IPS-20b (cell line): Measurements from ENCODE around the gene TUBA4A.
A peak's percentile ranks its signal among the peaks of the same experiment; 100 is the strongest.

Source experiments
- H3K27ac ChIP-seq: one replicate; pipeline ENCODE4 v1.5.1; 2013; ENCODE audit warnings: low read length
- H3K27me3 ChIP-seq: 2 replicates; pipeline ENCODE4 v1.6.1; 2013; ENCODE audit warnings: mild to moderate bottlenecking, low read length, inconsistent platforms; ENCODE audit not compliant: insufficient read depth
- H3K36me3 ChIP-seq: 2 replicates; pipeline ENCODE4 v1.6.1; 2013; ENCODE audit warnings: low read depth, mild to moderate bottlenecking, inconsistent platforms, low read length, moderate library complexity; ENCODE audit not compliant: insufficient read depth
- H3K4me1 ChIP-seq: 2 replicates; pipeline ENCODE4 v1.6.1; 2013; ENCODE audit warnings: mild to moderate bottlenecking, control low read depth, inconsistent platforms, low read length, moderate library complexity; ENCODE audit not compliant: insufficient read depth
- H3K4me3 ChIP-seq: 2 replicates; pipeline ENCODE4 v1.5.1; 2013; ENCODE audit warnings: mild to moderate bottlenecking, low read length, inconsistent platforms
- H3K9ac ChIP-seq: 2 replicates; pipeline ENCODE4 v1.6.1; 2013; ENCODE audit warnings: low read depth, mild to moderate bottlenecking, inconsistent platforms, low read length, moderate library complexity
- H3K9me3 ChIP-seq: 2 replicates; pipeline ENCODE4 v1.6.1; 2013; ENCODE audit warnings: mild to moderate bottlenecking, low read depth, low read length, inconsistent platforms; ENCODE audit not compliant: insufficient read depth

Gene TUBA4A

DNA sequence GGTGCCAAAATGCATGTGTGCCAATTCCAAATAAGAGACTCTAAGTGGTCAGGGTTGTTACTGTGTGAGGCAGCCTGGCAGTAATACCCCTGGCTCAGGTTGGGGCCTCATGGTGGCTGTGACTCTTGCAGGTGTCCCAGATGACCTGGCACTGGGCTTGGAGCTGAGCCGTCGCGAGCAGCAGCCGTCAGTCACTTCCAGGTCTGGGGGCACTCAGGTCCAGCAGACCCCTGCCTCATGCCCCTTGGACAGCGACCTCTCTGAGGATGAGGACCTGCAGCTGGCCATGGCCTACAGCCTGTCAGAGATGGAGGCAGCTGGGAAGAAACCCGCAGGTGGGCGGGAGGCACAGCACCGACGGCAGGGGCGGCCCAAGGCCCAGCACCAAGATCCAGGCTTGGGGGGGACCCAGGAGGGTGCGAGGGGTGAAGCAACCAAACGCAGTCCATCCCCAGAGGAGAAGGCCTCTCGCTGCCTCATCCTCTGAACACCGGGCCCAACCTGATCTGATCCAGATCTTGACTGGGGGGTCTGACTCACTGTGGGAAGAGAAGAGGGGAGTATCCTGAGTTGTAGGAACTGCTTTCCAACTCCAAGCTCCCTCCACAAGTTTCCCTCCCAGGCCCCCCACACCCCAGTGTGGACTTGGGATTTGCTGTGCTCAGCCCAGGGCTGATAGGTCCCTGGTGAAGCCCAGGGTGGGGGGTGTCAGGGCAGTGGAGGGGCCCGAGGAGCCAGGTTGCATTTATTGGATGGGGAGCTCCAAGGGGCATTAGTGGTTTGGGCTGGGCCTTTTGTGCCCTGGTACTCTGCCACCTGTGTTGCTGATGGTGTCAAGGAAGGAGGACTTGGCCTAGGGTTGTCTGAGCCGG, 31.0 kb upstream of the TUBA4A start:
- peaks cover 4% of the 10 kb centered on the region for H3K4me1 ChIP-seq
- H3K4me3 ChIP-seq, result no peak overlapping the region
- no peak overlapping the region for H3K9ac ChIP-seq
- no peaks in the 10 kb centered on the region for H3K9me3 ChIP-seq
- no peak overlapping the region for H3K27ac ChIP-seq
- H3K36me3 ChIP-seq, result peaks cover 14% of the 10 kb centered on the region; the same call in 1 of the 2 replicates
- H3K27me3 ChIP-seq, result no peaks in the 10 kb centered on the region

DNA sequence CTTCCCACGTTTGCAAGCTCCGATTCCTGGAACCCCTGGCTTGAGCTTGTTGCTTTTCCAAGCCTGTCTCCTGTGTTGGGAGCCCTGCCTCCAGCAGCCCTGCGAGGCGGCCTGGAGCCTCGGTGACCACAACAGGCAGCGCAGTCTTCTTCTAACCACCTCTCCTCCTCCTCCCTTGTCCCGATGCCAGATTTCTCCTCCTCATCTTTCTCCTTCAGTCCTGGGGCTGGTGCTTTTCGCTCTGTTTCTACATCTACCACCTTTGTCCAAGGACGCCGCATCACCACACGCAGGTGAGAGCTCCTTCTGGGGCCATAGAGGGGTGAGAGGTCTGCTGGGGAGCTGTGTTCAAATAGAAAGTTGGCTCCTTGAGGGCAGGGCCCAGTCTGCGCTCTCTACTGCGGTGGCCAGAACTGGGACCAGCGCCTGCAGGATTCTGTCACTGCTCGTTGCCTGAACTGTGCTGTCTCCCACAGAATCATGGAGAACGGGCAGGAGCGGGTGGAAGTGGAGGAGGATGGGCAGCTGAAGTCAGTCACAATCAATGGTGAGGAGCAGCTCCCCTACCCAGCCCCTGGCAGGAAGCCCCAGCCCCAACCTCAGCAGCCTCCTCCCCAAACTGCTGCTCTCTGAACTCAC, 29.3 kb upstream of the TUBA4A start:
- peaks cover 12% of the 10 kb centered on the region for H3K4me1 ChIP-seq
- peaks cover 14% of the 10 kb centered on the region; the same call in 1 of the 2 replicates for H3K36me3 ChIP-seq
- H3K27me3 ChIP-seq, result peaks cover 7% of the 10 kb centered on the region; the same call in 1 of the 2 replicates
- H3K9ac ChIP-seq, result no peak overlapping the region
- no peak overlapping the region for H3K4me3 ChIP-seq
- no peaks in the 10 kb centered on the region for H3K9me3 ChIP-seq
- H3K27ac ChIP-seq, result no peak overlapping the region

DNA sequence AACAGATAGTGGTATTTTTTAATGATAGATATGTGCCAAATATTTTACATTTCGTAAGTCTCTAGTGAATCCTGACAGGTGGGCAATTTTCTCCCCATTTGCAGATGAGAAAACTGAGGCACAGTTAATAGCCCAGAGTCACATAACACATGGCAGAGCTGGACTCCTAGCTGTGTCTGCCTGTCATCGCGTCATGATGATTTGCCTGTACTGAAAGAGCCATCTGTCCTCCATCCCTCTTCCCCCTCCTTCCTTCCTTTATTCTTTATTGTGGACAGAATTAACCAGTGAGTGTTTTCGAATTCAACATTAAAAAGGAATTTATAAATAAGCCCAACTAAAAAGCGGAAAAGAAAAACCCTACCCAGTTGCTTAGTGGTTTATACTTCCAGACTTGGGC, 28.7 kb upstream of the TUBA4A start:
- H3K27me3 ChIP-seq, result peaks cover 9% of the 10 kb centered on the region; the same call in 1 of the 2 replicates
- H3K4me3 ChIP-seq, result no peak overlapping the region
- H3K36me3 ChIP-seq, result peaks cover 14% of the 10 kb centered on the region; the same call in 1 of the 2 replicates
- H3K9ac ChIP-seq, result no peak overlapping the region
- H3K9me3 ChIP-seq, result no peaks in the 10 kb centered on the region
- no peak overlapping the region for H3K27ac ChIP-seq
- peaks cover 15% of the 10 kb centered on the region for H3K4me1 ChIP-seq

DNA sequence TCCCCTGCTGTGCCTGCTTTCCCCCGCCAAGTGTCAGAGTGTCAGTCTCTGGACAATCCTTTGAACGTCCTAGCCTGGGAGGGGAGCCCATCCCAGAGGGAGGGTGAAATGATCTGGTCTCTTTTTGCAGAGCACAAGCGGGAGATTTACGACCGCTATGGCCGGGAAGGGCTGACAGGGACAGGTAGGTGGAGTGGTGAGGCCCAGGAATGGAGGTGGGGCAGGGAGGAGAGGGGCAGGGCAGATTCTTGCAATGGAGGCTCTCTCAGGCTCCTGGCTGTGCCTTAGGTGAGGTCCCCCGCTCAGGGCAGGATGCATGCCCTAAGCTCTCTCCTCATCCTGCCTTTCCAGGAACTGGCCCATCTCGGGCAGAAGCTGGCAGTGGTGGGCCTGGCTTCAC, 27.9 kb upstream of the TUBA4A start:
- Histone ChIP-seq H3K4me1 (peaks cover 19% of the 10 kb centered on the region), H3K9me3 (no peaks in the 10 kb centered on the region), H3K9ac (no peak overlapping the region), H3K36me3 (peaks cover 14% of the 10 kb centered on the region; the same call in 1 of the 2 replicates), H3K4me3 (no peak overlapping the region), H3K27me3 (peaks cover 9% of the 10 kb centered on the region; the same call in 1 of the 2 replicates), H3K27ac (no peak overlapping the region)

DNA sequence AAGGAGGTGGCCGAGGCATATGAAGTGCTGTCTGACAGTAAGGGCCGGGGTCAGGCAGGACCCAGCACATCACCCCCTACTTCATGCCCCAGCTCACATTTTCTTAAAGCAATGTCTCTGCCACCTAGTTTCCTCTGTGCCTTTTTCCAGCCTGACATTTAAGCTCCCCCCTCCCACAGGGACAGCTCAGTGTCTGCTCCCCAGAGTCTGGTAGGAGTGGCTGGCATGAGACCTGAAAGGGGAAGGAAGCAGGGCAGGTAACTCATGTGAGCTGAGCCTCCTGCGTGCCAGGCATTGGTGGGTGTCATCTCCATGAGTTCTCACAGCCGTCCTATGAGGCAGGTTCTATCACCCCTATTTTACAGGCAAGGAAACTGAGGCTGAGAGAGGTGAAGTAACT, 26.9 kb upstream of the TUBA4A start:
- Histone ChIP-seq H3K4me1 (peaks cover 19% of the 10 kb centered on the region), H3K9me3 (no peaks in the 10 kb centered on the region), H3K9ac (no peak overlapping the region), H3K27me3 (peaks cover 9% of the 10 kb centered on the region; the same call in 1 of the 2 replicates), H3K36me3 (peaks cover 14% of the 10 kb centered on the region; the same call in 1 of the 2 replicates), H3K4me3 (no peak overlapping the region), H3K27ac (no peak overlapping the region)

DNA sequence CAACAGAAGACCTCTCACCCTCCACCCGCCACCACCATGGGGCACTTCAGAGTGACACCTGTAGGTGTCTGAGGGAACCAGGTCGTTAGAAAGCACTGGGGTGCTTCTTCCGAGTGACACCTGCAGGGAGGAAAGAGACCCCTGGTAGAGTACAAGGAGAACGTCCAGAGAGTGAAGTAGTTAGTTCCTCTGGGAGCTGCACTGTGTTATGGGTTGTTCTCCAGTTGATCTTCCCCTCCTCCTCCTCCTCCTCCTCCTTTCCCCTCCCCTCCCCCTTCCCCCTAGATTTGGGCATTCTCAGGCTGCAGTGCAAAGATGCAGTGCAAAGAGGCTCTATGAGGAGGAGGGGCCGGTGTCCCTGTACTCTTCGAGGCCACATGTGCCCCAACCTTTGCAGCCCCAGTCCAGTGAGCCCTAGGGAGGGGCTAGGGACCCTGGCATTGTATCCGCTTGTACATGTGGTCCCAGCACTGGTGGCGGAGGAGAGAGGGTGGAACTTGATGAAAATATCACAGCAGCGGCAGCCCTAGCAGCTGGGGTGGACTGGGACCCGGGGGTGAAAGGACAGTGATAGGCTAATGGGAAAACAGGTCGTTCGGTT, 26.3 kb upstream of the TUBA4A start:
- no peak overlapping the region for H3K27ac ChIP-seq
- peak overlapping the region; percentile 80 for H3K4me3 ChIP-seq
- H3K4me1 ChIP-seq, result peaks cover 19% of the 10 kb centered on the region
- H3K36me3 ChIP-seq, result peaks cover 14% of the 10 kb centered on the region; the same call in 1 of the 2 replicates
- no peaks in the 10 kb centered on the region for H3K9me3 ChIP-seq
- peaks cover 9% of the 10 kb centered on the region; the same call in 1 of the 2 replicates for H3K27me3 ChIP-seq
- peak overlapping the region; percentile 52; the same call in 1 of the 2 replicates for H3K9ac ChIP-seq

DNA sequence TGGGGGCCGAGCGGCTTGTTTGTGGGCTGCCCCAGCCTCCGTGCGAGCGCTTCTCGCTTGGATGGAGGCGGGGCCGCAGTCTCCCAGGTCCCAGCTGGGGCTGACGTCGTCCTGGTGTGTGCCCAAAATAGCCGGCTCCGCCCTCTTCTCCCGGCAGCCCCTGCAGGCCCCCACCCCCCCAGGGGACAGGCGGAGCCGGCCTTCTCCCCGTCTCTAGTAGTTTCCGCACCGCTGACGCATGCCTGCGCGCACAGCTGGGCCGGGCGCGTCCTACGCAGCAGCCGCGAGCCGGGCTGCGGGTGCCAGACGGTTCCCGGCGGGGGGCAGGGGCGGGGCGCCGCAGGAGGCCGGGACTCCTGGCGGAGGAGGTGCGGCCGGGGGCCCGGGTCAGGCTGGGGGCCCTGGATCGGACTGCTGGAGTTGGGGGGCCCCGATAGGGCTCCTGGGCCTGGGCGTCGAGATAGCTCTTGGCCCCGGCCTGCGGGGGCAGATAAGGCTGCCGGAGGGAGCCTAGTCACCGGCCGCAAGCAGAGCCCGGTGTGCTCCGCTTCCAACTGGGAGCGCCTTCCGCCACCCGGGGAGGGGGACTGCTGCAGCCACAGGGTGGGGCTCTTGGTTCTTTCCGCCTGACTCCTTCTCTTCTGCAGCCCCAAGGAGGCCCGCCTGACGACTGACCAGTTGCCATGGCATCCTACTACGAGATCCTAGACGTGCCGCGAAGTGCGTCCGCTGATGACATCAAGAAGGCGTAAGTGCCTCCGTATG, 25.6 kb upstream of the TUBA4A start, which contains the start of gene DNAJB2:
DNAJB2 (plus strand) TSS at position 216 of the 765 bp plus-strand sequence; CDS start at position 684, 468 bp downstream.
- no peaks in the 10 kb centered on the region for H3K9me3 ChIP-seq
- H3K9ac ChIP-seq, result peak within 1 kb of the TSS; percentile 74; the same call in 1 of the 2 replicates
- H3K4me3 ChIP-seq, result peak within 1 kb of the TSS; percentile 80
- peaks cover 9% of the 10 kb centered on the region; the same call in 1 of the 2 replicates for H3K27me3 ChIP-seq
- H3K36me3 ChIP-seq, result peaks cover 14% of the 10 kb centered on the region; the same call in 1 of the 2 replicates
- H3K4me1 ChIP-seq, result peaks cover 24% of the 10 kb centered on the region
- H3K27ac ChIP-seq, result peak within 1 kb of the TSS; percentile 39

DNA sequence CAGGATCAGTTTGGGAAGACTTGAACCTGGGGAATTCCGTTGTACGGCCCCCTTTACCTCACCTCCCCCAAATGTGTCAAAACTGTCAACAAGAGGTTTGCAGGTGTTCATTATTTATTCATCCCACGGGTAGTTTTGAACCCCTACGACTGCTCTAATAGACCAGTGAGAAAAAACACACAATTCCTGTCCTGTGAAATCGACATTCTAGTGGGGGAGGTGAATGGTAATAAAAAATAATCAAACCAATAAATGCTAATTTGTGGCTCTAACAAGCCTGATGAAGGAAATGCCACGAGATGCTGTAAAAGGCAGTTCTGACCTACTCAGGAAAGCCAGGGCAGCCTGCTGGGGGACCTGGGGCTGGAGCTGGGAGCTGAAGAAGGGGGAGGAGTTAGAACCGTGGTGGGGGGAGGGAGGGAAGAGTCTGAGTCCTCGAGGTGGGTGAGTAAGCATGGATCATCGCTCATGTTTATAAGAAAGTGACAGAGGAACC, 25.0 kb upstream of the TUBA4A start:
- H3K36me3 ChIP-seq, result peaks cover 14% of the 10 kb centered on the region; the same call in 1 of the 2 replicates
- H3K4me1 ChIP-seq, result peaks cover 24% of the 10 kb centered on the region
- H3K27me3 ChIP-seq, result peaks cover 9% of the 10 kb centered on the region; the same call in 1 of the 2 replicates
- H3K27ac ChIP-seq, result peak overlapping the region; percentile 39
- H3K9me3 ChIP-seq, result no peaks in the 10 kb centered on the region
- H3K9ac ChIP-seq, result peak overlapping the region; percentile 74; the same call in 1 of the 2 replicates
- peak overlapping the region; percentile 80 for H3K4me3 ChIP-seq

DNA sequence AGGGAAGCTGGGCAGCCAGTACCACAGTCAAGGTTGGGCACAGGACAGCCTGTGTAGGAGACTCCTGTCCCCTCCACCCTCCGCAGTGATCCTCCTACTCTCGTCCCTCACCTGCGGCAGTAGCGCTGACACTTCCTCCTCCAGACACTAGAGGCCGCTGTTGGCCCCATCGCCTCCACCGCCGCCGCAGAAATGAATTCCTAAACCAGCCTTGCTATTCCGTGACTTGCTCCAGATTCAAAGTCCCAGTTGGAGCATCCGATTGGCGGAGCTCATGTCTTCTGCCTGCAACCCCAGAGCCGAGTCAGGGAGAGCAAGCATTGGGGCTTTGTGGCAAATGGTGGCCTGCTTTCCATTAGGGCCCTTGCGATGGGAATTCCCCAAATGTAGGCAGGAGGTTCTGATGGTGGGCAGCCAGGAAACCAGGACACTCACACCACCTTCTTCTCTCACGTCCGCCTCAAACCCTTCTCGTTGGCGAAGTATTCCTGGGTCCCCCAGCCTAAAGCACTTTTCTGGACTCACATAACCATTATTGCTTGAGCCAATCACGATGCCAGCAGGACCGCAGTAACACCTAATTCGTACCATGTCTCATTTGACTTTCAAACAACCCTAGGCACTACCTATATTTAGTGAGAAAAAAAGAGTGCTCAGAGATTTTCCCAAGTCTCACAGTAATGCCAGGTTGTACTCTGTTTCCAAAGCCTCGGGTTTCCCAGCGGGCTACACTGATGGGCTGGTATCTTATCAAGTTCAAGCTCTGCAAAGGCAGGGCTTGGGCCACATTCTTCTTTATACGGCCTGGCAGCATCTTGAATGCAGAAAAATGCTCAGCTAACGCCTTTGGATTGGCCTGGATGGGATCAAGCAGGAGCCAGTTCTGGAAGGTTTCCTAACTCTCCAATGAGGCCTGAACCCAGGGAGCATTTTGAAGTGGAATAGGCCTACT, 24.3 kb upstream of the TUBA4A start:
- Histone ChIP-seq H3K4me3 (peak overlapping the region; percentile 80), H3K36me3 (peaks cover 10% of the 10 kb centered on the region; the same call in 1 of the 2 replicates), H3K4me1 (peaks cover 24% of the 10 kb centered on the region), H3K9ac (peak overlapping the region; percentile 74; the same call in 1 of the 2 replicates), H3K27ac (no peak overlapping the region), H3K27me3 (peaks cover 9% of the 10 kb centered on the region; the same call in 1 of the 2 replicates), H3K9me3 (no peaks in the 10 kb centered on the region)

DNA sequence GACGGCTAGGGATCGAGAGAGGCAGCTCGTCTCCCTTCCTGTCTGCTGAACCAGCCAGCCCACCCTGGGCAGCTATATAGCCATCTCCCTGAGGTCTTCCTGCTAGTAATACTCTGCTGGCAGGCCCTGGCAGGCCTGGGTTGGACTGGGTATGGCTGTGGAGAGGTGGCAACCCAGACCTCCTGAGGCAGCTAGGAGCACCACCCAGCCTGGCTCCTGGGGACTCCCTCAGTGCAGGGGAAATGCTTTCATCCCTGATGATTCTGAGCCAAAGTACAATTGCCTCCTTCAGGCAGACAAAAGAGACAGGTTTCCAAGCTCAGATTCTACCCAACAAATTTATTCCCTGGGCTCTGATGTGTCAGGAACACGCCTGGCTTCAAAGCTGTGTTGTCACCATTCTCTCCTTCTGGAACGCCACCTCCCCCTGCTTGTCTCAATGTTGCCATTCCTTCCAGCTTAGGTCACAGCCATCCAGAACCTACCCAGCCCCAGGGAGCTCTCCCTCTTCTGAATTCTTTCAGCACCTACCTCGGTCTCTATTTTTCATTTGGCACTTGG, 20.7 kb upstream of the TUBA4A start:
- H3K9ac ChIP-seq, result no peak overlapping the region
- H3K4me3 ChIP-seq, result no peak overlapping the region
- H3K4me1 ChIP-seq, result peaks cover 19% of the 10 kb centered on the region
- H3K27ac ChIP-seq, result no peak overlapping the region
- H3K27me3 ChIP-seq, result peaks cover 20% of the 10 kb centered on the region; the same call in 1 of the 2 replicates
- no peaks in the 10 kb centered on the region for H3K9me3 ChIP-seq
- no peaks in the 10 kb centered on the region for H3K36me3 ChIP-seq
